ENCODE data around the gene SOX13. TPM values are rescaled to one million over a fixed set of nuclear protein-coding genes. Genes with fewer than 3 reads are reported as not detected.

The SOX13 gene
- total RNA-seq, 1 donor from 2014 or later = 9.1 TPM

- Mint-ChIP-seq H3K9me3 (ENCODE audit: low read depth) (no peaks in the 10 kb centered on the region), H3K27ac (ENCODE audit: unreplicated experiment) (no peak overlapping the region), H3K36me3 (ENCODE audit: low read depth) (no peaks in the 10 kb centered on the region), H3K4me1 (ENCODE audit: low read depth) (no peaks in the 10 kb centered on the region), H3K4me3 (ENCODE audit: unreplicated experiment) (no peak overlapping the region), H3K27me3 (ENCODE audit: low read depth) (no peaks in the 10 kb centered on the region)
- TF ChIP-seq, protein P1, sequence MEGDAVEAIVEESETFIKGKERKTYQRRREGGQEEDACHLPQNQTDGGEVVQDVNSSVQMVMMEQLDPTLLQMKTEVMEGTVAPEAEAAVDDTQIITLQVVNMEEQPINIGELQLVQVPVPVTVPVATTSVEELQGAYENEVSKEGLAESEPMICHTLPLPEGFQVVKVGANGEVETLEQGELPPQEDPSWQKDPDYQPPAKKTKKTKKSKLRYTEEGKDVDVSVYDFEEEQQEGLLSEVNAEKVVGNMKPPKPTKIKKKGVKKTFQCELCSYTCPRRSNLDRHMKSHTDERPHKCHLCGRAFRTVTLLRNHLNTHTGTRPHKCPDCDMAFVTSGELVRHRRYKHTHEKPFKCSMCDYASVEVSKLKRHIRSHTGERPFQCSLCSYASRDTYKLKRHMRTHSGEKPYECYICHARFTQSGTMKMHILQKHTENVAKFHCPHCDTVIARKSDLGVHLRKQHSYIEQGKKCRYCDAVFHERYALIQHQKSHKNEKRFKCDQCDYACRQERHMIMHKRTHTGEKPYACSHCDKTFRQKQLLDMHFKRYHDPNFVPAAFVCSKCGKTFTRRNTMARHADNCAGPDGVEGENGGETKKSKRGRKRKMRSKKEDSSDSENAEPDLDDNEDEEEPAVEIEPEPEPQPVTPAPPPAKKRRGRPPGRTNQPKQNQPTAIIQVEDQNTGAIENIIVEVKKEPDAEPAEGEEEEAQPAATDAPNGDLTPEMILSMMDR (IDR thresholded peaks at IDR 0.05) = no peak
- DNase-seq (ENCODE audit: low spot score) = no peak
Measured at GRCh38 chr1:204051258-204051657, 21.7 kb upstream of the SOX13 start.

GRCh38 chr1:204051718-204052117 is 21.2 kb upstream of the SOX13 start:
- Mint-ChIP-seq H3K27me3 (ENCODE audit: low read depth) (no peaks in the 10 kb centered on the region), H3K36me3 (ENCODE audit: low read depth) (no peaks in the 10 kb centered on the region), H3K4me3 (ENCODE audit: unreplicated experiment) (no peak overlapping the region), H3K9me3 (ENCODE audit: low read depth) (no peaks in the 10 kb centered on the region), H3K27ac (ENCODE audit: unreplicated experiment) (no peak overlapping the region), H3K4me1 (ENCODE audit: low read depth) (no peaks in the 10 kb centered on the region)
- TF ChIP-seq, protein P1 (IDR thresholded peaks at IDR 0.05) = no peak
- DNase-seq (ENCODE audit: low spot score) = no peak

DNA sequence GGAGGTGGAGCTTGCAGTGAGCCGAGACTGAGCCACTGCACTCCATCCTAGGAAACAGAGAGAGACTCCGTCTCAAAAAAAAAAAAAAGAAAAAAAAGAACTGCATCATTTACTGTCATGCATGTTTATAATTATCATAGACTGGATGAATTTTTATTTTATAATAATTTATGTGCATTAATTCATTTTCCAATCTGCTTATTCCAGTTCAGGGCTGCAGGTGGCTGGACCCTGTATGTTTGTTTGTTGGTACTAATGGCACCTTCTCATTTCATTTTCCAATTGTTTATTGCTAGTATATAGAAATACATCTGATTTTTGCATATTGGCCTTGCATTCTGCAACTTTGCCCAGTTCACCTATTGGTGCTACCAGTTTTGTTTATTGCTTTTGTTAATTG is 19.0 kb upstream of the SOX13 start:
- TF ChIP-seq, protein P1 (IDR thresholded peaks at IDR 0.05) = no peak

DNA sequence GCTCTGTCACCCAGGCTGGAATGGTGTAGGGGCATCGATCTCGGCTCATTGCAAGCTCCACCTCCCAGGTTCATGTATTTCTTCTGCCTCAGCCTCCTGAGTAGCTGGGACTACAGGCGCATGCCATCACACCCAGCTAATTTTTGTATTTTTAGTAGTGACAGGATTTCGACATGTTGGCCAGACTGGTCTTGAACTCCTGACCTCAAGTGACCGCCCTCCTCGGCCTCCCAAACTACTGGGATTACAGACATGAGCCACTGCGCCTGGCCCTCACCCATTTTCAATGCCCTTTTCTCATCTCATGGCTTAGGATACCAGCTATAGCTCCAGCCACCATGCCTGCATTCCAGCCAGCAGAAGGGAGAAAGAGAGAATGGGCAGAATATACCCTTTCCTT is 12.9 kb upstream of the SOX13 start:
- H3K4me1 Mint-ChIP-seq (ENCODE audit: low read depth) = peaks cover 5% of the 10 kb centered on the region
- H3K4me3 Mint-ChIP-seq (ENCODE audit: unreplicated experiment) = no peak overlapping the region
- H3K27me3 Mint-ChIP-seq (ENCODE audit: low read depth) = no peaks in the 10 kb centered on the region
- no peaks in the 10 kb centered on the region for H3K9me3 Mint-ChIP-seq (ENCODE audit: low read depth)
- no peaks in the 10 kb centered on the region for H3K36me3 Mint-ChIP-seq (ENCODE audit: low read depth)
- H3K27ac Mint-ChIP-seq (ENCODE audit: unreplicated experiment) = no peak overlapping the region
- TF ChIP-seq, protein P1 (IDR thresholded peaks at IDR 0.05) = no peak
- DNase-seq (ENCODE audit: low spot score) = peak; percentile 30

More for the DNA sequence above, 19.0 kb upstream of the SOX13 start:
- Mint-ChIP-seq H3K27ac (ENCODE audit: unreplicated experiment) (no peak overlapping the region), H3K4me3 (ENCODE audit: unreplicated experiment) (no peak overlapping the region), H3K9me3 (ENCODE audit: low read depth) (no peaks in the 10 kb centered on the region), H3K27me3 (ENCODE audit: low read depth) (no peaks in the 10 kb centered on the region), H3K36me3 (ENCODE audit: low read depth) (no peaks in the 10 kb centered on the region), H3K4me1 (ENCODE audit: low read depth) (peaks cover 5% of the 10 kb centered on the region)
- DNase-seq (ENCODE audit: low spot score) = no peak

DNA sequence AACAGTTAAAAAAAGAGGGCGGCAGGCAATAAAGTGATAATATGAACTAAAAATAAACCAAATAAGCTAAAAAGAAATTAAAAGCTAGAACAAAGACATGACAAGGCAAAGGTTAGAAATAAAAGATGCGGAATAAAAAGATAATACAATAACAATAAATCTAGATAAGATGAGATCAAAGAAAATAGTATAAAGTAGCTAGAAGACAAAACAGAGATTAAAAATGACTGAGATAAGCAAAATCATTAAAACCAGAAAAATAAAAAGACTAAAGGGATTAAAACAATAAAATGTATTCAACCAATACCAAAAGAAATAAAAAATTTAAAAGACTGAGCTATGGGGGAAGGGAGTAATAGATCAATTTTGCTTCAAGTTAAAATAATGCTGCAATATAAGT is 10.8 kb upstream of the SOX13 start:
- H3K27ac Mint-ChIP-seq (ENCODE audit: unreplicated experiment) = no peak overlapping the region
- no peak for DNase-seq (ENCODE audit: low spot score)
- H3K4me1 Mint-ChIP-seq (ENCODE audit: low read depth) = peaks cover 5% of the 10 kb centered on the region
- no peaks in the 10 kb centered on the region for H3K36me3 Mint-ChIP-seq (ENCODE audit: low read depth)
- no peaks in the 10 kb centered on the region for H3K9me3 Mint-ChIP-seq (ENCODE audit: low read depth)
- no peaks in the 10 kb centered on the region for H3K27me3 Mint-ChIP-seq (ENCODE audit: low read depth)
- TF ChIP-seq, protein P1 (IDR thresholded peaks at IDR 0.05) = no peak
- no peak overlapping the region for H3K4me3 Mint-ChIP-seq (ENCODE audit: unreplicated experiment)
